Choroid plexus epithelial cell (primary cell): ENCODE measurements around the gene LRFN2.

Experiments
- DNase-seq: peaks from one replicate; pipeline ENCODE4 v3.0.0-alpha.2; 2010; ENCODE audit warnings: low read depth
- H3K4me3 ChIP-seq: 2 replicates; pipeline ENCODE4 v1.5.1; 2011; ENCODE audit warnings: low read depth, mild to moderate bottlenecking, control low read depth, low read length, moderate library complexity
- TF ChIP-seq, protein P1 (sequence below): conservative IDR thresholded peaks from 2 replicates; pipeline ENCODE4 v1.5.1; 2011; ENCODE audit warnings: low read depth, mild to moderate bottlenecking, control low read depth, inconsistent platforms, low read length, moderate library complexity

The LRFN2 gene

GRCh38 chr6:40378725-40379074 is 208.5 kb downstream of the LRFN2 start:
- no peak for DNase-seq
- H3K4me3 ChIP-seq: no peak overlapping the region
- TF ChIP-seq, protein P1, sequence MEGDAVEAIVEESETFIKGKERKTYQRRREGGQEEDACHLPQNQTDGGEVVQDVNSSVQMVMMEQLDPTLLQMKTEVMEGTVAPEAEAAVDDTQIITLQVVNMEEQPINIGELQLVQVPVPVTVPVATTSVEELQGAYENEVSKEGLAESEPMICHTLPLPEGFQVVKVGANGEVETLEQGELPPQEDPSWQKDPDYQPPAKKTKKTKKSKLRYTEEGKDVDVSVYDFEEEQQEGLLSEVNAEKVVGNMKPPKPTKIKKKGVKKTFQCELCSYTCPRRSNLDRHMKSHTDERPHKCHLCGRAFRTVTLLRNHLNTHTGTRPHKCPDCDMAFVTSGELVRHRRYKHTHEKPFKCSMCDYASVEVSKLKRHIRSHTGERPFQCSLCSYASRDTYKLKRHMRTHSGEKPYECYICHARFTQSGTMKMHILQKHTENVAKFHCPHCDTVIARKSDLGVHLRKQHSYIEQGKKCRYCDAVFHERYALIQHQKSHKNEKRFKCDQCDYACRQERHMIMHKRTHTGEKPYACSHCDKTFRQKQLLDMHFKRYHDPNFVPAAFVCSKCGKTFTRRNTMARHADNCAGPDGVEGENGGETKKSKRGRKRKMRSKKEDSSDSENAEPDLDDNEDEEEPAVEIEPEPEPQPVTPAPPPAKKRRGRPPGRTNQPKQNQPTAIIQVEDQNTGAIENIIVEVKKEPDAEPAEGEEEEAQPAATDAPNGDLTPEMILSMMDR: no peak

- DNase-seq: no peak
- H3K4me3 ChIP-seq: no peak overlapping the region
- TF ChIP-seq, protein P1: no peak
These were observed 209.0 kb downstream of the LRFN2 start for GRCh38 chr6:40378071-40378724.

- TF ChIP-seq, protein P1: no peak
- no peak overlapping the region for H3K4me3 ChIP-seq
- no peak for DNase-seq
These were observed 209.9 kb downstream of the LRFN2 start for GRCh38 chr6:40377173-40377806.

- DNase-seq: no peak
- TF ChIP-seq, protein P1: no peak
- H3K4me3 ChIP-seq: no peak overlapping the region
These were observed 211.0 kb downstream of the LRFN2 start for GRCh38 chr6:40376113-40376650.

DNA sequence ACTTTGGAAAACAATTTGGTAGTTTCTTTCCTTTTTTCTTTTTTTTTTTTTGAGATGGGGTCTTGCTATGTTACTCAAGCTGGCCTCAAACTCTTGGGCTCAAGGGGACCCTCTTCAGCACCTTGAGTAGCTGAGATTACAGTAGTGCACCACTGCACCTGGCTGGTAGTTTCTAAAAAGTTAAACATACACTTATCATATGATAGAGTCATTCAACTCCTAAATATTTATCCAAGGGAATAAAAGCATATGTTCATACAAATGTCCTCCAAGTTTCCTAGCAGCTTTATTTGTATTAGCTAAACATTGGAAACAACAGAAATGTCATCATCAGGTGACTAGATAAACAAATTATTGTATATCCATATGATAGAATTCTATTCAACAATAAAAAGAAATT is 213.9 kb downstream of the LRFN2 start:
- DNase-seq: no peak
- H3K4me3 ChIP-seq: no peak overlapping the region
- TF ChIP-seq, protein P1: no peak

- DNase-seq: no peak
- TF ChIP-seq, protein P1: no peak
- H3K4me3 ChIP-seq: no peak overlapping the region
These were observed 215.5 kb downstream of the LRFN2 start for GRCh38 chr6:40371621-40372020.

DNA sequence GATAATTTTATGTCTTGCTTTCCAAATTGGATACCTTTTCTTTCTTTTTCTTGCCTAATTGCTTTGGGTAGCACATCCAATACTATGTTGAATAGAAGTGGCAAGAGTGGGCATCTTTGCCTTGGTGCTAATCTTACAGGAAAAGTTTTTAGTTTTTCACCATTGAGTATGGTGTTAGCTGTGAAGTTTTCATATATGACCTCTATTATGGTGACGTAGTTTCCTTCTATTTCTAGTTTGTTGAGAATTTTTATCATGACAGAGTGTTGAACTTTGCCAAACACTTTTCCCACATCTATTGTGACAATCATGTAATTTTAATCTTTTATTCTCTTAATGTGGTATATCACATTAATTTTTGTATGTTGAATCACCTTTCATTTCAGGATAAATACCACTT is 216.1 kb downstream of the LRFN2 start:
- TF ChIP-seq, protein P1: no peak
- H3K4me3 ChIP-seq: no peak overlapping the region
- DNase-seq: no peak
